OCI-LY1 (cell line): Measurements from ENCODE around the gene TECTA.

ENCODE experiments used
- H2AFZ ChIP-seq: fragments of 200-600 bp; sonication (generic), shearing (Covaris generic); 2 replicates; pipeline ENCODE4 v1.6.0; 2014; ENCODE audit warnings: antibody characterized with exemption, mild to moderate bottlenecking, low read length
- H3F3A ChIP-seq: fragments of 200-600 bp; sonication (generic), shearing (Covaris generic); 2 replicates; pipeline ENCODE4 v1.6.0; 2014; ENCODE audit warnings: mild to moderate bottlenecking, antibody characterized with exemption, low read length, moderate library complexity; ENCODE audit not compliant: insufficient read depth
- H3K27ac ChIP-seq: fragments of 200-600 bp; sonication (generic); 2 replicates; pipeline ENCODE4 v1.5.1; 2014; ENCODE audit warnings: low read length, mixed run types, mild to moderate bottlenecking, low read depth; ENCODE audit not compliant: poor library complexity, severe bottlenecking
- H3K27me3 ChIP-seq: fragments of 200-600 bp; sonication (generic); 2 replicates; pipeline ENCODE4 v1.6.0; 2014; ENCODE audit warnings: antibody characterized with exemption, mild to moderate bottlenecking, low read length, moderate library complexity; ENCODE audit not compliant: insufficient read depth
- H3K36me3 ChIP-seq: fragments of 200-600 bp; sonication (generic); 2 replicates; pipeline ENCODE4 v1.6.1; 2014; ENCODE audit warnings: mild to moderate bottlenecking, antibody characterized with exemption, low read length, moderate library complexity, mixed read lengths; ENCODE audit not compliant: insufficient read depth
- H3K4me1 ChIP-seq: fragments of 200-600 bp; sonication (generic); 2 replicates; pipeline ENCODE4 v1.5.1; 2014; ENCODE audit warnings: mild to moderate bottlenecking, low read length, moderate library complexity; ENCODE audit not compliant: insufficient read depth, severe bottlenecking
- H3K4me2 ChIP-seq: fragments of 200-600 bp; sonication (generic), shearing (Covaris generic); 2 replicates; pipeline ENCODE4 v1.6.1; 2014; ENCODE audit warnings: low read length
- H3K4me3 ChIP-seq: fragments of 200-600 bp; sonication (generic); 2 replicates; pipeline ENCODE4 v1.5.1; 2014; ENCODE audit warnings: low read length, low read depth, mild to moderate bottlenecking, mixed read lengths; ENCODE audit not compliant: poor library complexity, severe bottlenecking
- H3K79me2 ChIP-seq: fragments of 200-600 bp; shearing (Covaris generic); 2 replicates; pipeline ENCODE4 v1.6.1; 2016; ENCODE audit warnings: mixed run types, low read length, mixed read lengths; ENCODE audit not compliant: insufficient read depth
- H3K9ac ChIP-seq: fragments of 200-600 bp; sonication (generic), shearing (Covaris generic); 2 replicates; pipeline ENCODE4 v1.6.1; 2014; ENCODE audit warnings: mild to moderate bottlenecking, low read length, mixed read lengths
- H3K9me2 ChIP-seq: fragments of 200-600 bp; sonication (generic), shearing (Covaris generic); 2 replicates; pipeline ENCODE4 v1.6.1; 2014; ENCODE audit warnings: low read depth, mild to moderate bottlenecking, low read length, mixed read lengths
- H3K9me3 ChIP-seq: fragments of 200-600 bp; shearing (Covaris generic); 2 replicates; pipeline ENCODE4 v1.6.1; 2014; ENCODE audit warnings: low read length, mixed read lengths
- H4K20me1 ChIP-seq: fragments of 200-600 bp; sonication (generic), shearing (Covaris generic); 2 replicates; pipeline ENCODE4 v1.6.0; 2016; ENCODE audit warnings: mild to moderate bottlenecking, low read length; ENCODE audit not compliant: insufficient read depth
- EZH2 ChIP-seq: fragments of 200-600 bp; sonication (generic), shearing (Covaris generic); IDR thresholded peaks from 2 replicates; pipeline ENCODE4 v1.8.0; 2017; ENCODE audit warnings: borderline replicate concordance, mixed run types, mild to moderate bottlenecking, antibody characterized with exemption, low read length, moderate library complexity, mixed read lengths
- TF ChIP-seq, protein P1 (sequence below): fragments of 200-600 bp; sonication (generic), shearing (Covaris generic); IDR thresholded peaks from 2 replicates; pipeline ENCODE4 v1.5.1; 2017; ENCODE audit warnings: mild to moderate bottlenecking, antibody characterized with exemption, low read length, moderate library complexity, mixed read lengths

TECTA gene

DNA sequence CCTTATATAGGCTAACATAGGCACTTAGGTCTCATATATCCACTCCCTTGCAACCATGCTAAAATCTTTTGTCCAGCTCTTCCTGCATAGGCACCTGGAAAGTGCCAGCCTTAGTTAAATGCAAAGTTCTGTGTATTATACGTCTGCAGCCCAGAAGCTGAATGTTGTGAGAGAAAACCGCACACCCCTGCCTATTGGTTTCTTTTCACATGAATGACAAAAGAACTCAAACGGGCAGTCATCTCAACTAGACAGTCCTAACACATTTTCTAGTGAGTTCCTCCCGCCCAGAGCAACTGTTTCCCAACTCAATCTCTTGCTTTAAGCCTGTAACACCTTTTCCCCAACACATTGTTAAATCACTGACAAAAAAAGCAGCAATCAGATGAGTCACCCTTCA lies 122.1 kb downstream of the TECTA start:
- no peaks in the 10 kb centered on the region for H3K9me2 ChIP-seq
- no peak overlapping the region for H3K4me3 ChIP-seq
- H3K79me2 ChIP-seq: no peaks in the 10 kb centered on the region
- H3K4me1 ChIP-seq: no peaks in the 10 kb centered on the region
- no peaks in the 10 kb centered on the region for H4K20me1 ChIP-seq
- no peaks in the 10 kb centered on the region for H3K9me3 ChIP-seq
- H3K9ac ChIP-seq: no peak overlapping the region
- H3K36me3 ChIP-seq: no peaks in the 10 kb centered on the region
- no peak overlapping the region for H3K4me2 ChIP-seq
- H2AFZ ChIP-seq: no peak overlapping the region
- H3K27ac ChIP-seq: no peak overlapping the region
- no peaks in the 10 kb centered on the region for H3K27me3 ChIP-seq
- H3F3A ChIP-seq: no peaks in the 10 kb centered on the region
- TF ChIP-seq, protein P1, sequence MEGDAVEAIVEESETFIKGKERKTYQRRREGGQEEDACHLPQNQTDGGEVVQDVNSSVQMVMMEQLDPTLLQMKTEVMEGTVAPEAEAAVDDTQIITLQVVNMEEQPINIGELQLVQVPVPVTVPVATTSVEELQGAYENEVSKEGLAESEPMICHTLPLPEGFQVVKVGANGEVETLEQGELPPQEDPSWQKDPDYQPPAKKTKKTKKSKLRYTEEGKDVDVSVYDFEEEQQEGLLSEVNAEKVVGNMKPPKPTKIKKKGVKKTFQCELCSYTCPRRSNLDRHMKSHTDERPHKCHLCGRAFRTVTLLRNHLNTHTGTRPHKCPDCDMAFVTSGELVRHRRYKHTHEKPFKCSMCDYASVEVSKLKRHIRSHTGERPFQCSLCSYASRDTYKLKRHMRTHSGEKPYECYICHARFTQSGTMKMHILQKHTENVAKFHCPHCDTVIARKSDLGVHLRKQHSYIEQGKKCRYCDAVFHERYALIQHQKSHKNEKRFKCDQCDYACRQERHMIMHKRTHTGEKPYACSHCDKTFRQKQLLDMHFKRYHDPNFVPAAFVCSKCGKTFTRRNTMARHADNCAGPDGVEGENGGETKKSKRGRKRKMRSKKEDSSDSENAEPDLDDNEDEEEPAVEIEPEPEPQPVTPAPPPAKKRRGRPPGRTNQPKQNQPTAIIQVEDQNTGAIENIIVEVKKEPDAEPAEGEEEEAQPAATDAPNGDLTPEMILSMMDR: no peak
- TF ChIP-seq EZH2: no peak

DNA sequence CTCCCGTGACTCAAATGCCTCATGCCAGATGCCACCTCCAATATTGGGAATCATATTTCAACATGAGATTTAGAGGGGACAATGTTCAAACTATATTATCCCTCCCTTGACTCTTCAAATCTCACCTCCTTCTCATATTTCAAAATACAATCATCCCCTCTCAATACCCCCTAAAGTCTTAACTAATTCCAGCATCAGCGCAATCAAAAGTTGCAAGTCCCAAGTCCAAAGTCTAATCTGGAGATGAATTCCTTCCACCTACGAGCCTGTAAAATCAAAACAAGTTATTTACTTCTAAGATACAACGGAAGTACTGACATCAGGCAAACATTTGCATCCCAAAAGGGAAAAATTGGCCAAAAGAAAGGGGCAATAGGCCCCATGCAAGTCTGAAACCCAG lies 124.3 kb downstream of the TECTA start:
- H3K27ac ChIP-seq: no peak overlapping the region
- no peaks in the 10 kb centered on the region for H3K9me2 ChIP-seq
- no peaks in the 10 kb centered on the region for H3K79me2 ChIP-seq
- no peak overlapping the region for H3K4me3 ChIP-seq
- H3K36me3 ChIP-seq: no peaks in the 10 kb centered on the region
- no peak overlapping the region for H3K4me2 ChIP-seq
- H4K20me1 ChIP-seq: no peaks in the 10 kb centered on the region
- no peak overlapping the region for H3K9ac ChIP-seq
- no peak overlapping the region for H2AFZ ChIP-seq
- no peaks in the 10 kb centered on the region for H3K4me1 ChIP-seq
- TF ChIP-seq, protein P1: no peak
- TF ChIP-seq EZH2: no peak
- no peaks in the 10 kb centered on the region for H3K27me3 ChIP-seq
- no peaks in the 10 kb centered on the region for H3F3A ChIP-seq
- H3K9me3 ChIP-seq: no peaks in the 10 kb centered on the region

DNA sequence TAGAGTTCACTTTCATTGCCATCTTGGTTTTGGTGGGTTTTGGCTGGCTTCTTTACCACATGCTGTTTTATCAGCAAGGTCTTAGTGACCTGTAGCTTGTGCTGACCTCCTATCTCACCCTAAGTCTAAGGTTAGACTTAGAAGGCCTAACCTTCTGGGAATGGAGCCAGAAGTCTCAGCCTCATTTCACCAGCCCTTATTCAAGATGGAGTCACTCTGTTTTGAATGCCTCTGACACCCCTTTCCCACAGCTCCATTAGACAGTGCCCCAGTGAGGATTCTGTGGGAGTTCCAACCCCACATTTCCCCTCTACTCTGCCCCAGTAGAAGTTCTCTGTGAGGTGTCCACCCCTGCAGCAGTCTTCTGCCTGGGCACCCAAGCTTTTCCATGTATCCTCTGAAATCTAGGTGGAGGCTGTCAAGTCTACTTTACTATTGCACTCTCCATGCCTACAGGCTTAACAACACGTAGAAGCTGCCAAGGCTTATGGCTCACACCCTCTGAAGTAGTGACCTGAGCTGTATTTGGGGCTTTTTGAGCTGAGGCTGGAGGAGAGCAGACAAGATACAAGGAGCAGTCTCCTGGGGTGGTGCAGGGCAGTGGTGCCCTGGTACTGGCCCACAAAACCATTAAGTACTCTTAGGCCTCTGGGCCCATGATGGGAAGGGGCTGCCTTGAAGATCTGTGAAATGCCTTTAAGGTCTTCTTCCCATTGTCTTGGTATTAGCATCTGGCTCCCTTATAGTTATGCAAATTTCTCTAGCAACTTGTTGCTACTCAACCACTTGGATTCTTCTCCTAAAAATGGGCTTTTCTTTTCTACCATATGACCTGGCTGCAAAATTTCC lies 125.6 kb downstream of the TECTA start:
- H3K36me3 ChIP-seq: no peaks in the 10 kb centered on the region
- no peak overlapping the region for H3K4me2 ChIP-seq
- TF ChIP-seq, protein P1: no peak
- no peak for TF ChIP-seq EZH2

More for the DNA sequence above, 125.6 kb downstream of the TECTA start:
- Histone ChIP-seq H3K4me1 (no peaks in the 10 kb centered on the region), H3K27me3 (no peaks in the 10 kb centered on the region), H3K4me3 (no peak overlapping the region), H3K9me3 (no peaks in the 10 kb centered on the region), H3K27ac (no peak overlapping the region), H3K9ac (no peak overlapping the region), H3K79me2 (no peaks in the 10 kb centered on the region), H3F3A (no peaks in the 10 kb centered on the region), H3K9me2 (no peaks in the 10 kb centered on the region), H4K20me1 (no peaks in the 10 kb centered on the region), H2AFZ (no peak overlapping the region)
